Tibial nerve (tissue), 4 donors: ENCODE data around the gene NECTIN1.

Experiments used
- CTCF ChIP-seq, 5 experiments: fragments of 200-600 bp in 3 of 5; fragments of 450-650 bp in 2 of 5; sonication (generic) in 3 of 5; IDR thresholded peaks; one replicate each; pipeline ENCODE4 v1.5.1; 2016 to 2019; ENCODE audit warnings: antibody characterized with exemption in 5 of 5, mild to moderate bottlenecking in 3 of 5, moderate library complexity in 2 of 5
- EP300 ChIP-seq, 2 donors: sonication (generic); formaldehyde crosslinking; IDR thresholded peaks; one replicate each; pipeline ENCODE4 v1.6.1; 2017; ENCODE audit warnings: antibody characterized with exemption in 2 of 2, mild to moderate bottlenecking in 1 of 2
- POLR2A ChIP-seq, 2 donors: fragments of 450-650 bp; IDR thresholded peaks; one replicate each; pipeline ENCODE4 v1.6.1; 2017; ENCODE audit warnings: antibody characterized with exemption in 2 of 2, mild to moderate bottlenecking in 2 of 2, moderate library complexity in 2 of 2

- TF ChIP-seq POLR2A (IDR thresholded peaks at IDR 0.05) (no peak), CTCF (IDR thresholded peaks at IDR 0.05) (no peak), EP300 (IDR thresholded peaks at IDR 0.05) (no peak)
Observed at GRCh38 chr11:119678351-119678750, 50.6 kb downstream of the NECTIN1 start.
